Midbrain (tissue), 1 donor: Measurements from ENCODE around the gene PTMS.
A peak's percentile ranks its signal among the peaks of the same experiment; 100 is the strongest.
"Not testable (repeated sequence)": the region's sequence is repeated elsewhere in the genome, so short reads cannot be mapped to it uniquely, and the experiment has no call there.

Experiments used
- DNase-seq: peaks from one replicate; lab custom pipeline; 2025; lab: John Stamatoyannopoulos, UW

The PTMS gene

GRCh38 chr12:6765634-6766581 is at the start of gene PTMS:
PTMS (plus strand) TSS chr12:6766363; CDS start chr12:6766706, 343 bp downstream.
- no peak for DNase-seq

- no peak for DNase-seq
These were observed 49.2 kb upstream of the PTMS start for GRCh38 chr12:6716874-6717437.

- DNase-seq, result no peak
These were observed 43.3 kb upstream of the PTMS start for GRCh38 chr12:6722863-6723262.

GRCh38 chr12:6723607-6724408 is 42.4 kb upstream of the PTMS start, which contains the start of gene COPS7A:
COPS7A (plus strand) TSS chr12:6724046; CDS start chr12:6724657, 611 bp downstream.
- peak; percentile 98 for DNase-seq

GRCh38 chr12:6724409-6724797 is 41.8 kb upstream of the PTMS start:
- DNase-seq, result no peak

GRCh38 chr12:6725350-6725749 is 40.8 kb upstream of the PTMS start:
- no peak for DNase-seq

- DNase-seq, result no peak
These were observed 37.0 kb upstream of the PTMS start for GRCh38 chr12:6729186-6729585.

- DNase-seq, result no peak
These were observed 36.0 kb upstream of the PTMS start for GRCh38 chr12:6730169-6730568.

GRCh38 chr12:6734506-6735387 is 31.4 kb upstream of the PTMS start:
- no peak for DNase-seq

GRCh38 chr12:6735448-6736191 is 30.5 kb upstream of the PTMS start:
- peak; percentile 63 for DNase-seq

GRCh38 chr12:6736754-6737153 is 29.4 kb upstream of the PTMS start:
- no peak for DNase-seq

GRCh38 chr12:6742080-6742479 is 24.1 kb upstream of the PTMS start:
- DNase-seq, result not testable (repeated sequence)

GRCh38 chr12:6742834-6743233 is 23.3 kb upstream of the PTMS start:
- no peak for DNase-seq

GRCh38 chr12:6743300-6743699 is 22.9 kb upstream of the PTMS start:
- DNase-seq, result not testable (repeated sequence)

- peak; percentile 8 for DNase-seq
These were observed 20.2 kb upstream of the PTMS start for GRCh38 chr12:6745741-6746525.

- DNase-seq, result no peak
These were observed 18.9 kb upstream of the PTMS start for GRCh38 chr12:6747216-6747615.

GRCh38 chr12:6748761-6749160 is 17.4 kb upstream of the PTMS start:
- DNase-seq, result no peak

- no peak for DNase-seq
These were observed 15.7 kb upstream of the PTMS start for GRCh38 chr12:6750506-6750905.

- DNase-seq, result no peak
These were observed 14.4 kb upstream of the PTMS start for GRCh38 chr12:6751767-6752166.
